SK-N-SH (cell line): Measurements from ENCODE around the gene PMEPA1. TPM values are rescaled to one million over a fixed set of nuclear protein-coding genes. Genes with fewer than 3 reads are reported as not detected.

Source experiments
- CTCF ChIA-PET: fragments of 300-600, 350-600 bp; formaldehyde crosslinking; extraction: SDS; loops from one replicate; lab custom pipeline; 2021; lab: Yijun Ruan, JAX
- POLR2A ChIA-PET: fragments of 350-600 bp; sonication (Branson Sonifier 250); formaldehyde crosslinking; extraction: SDS; loops from one replicate; lab custom pipeline; 2020; ENCODE audit warnings: antibody characterized with exemption, inconsistent platforms; lab: Yijun Ruan, JAX
- DNase-seq: peaks from one replicate; pipeline ENCODE4 v3.0.0; 2012
- H2AFZ ChIP-seq: fragments of 200-600 bp; sonication (generic); 2 replicates; pipeline ENCODE4 v1.8.1; 2016; ENCODE audit warnings: antibody characterized with exemption, mild to moderate bottlenecking, low read depth
- H3F3A ChIP-seq: fragments of 200-600 bp; sonication (generic); replicated peaks from 2 replicates; pipeline ENCODE3; 2016; ENCODE audit warnings: antibody characterized with exemption, mild to moderate bottlenecking; ENCODE audit not compliant: insufficient read depth
- H3K27ac ChIP-seq, 2 experiments: fragments of 200-500 bp in 1 of 2; fragments of 200-600 bp in 1 of 2; sonication (Bioruptor generic) in 1 of 2; sonication (generic), shearing (Covaris generic) in 1 of 2; 2 replicates each; pipeline versions ENCODE4 v1.5.1 to v1.6.1; 2014 to 2016; ENCODE audit warnings: low read depth in 2 of 2, inconsistent platforms in 1 of 2, low read length in 1 of 2, mild to moderate bottlenecking in 1 of 2, mixed read lengths in 1 of 2
- H3K27me3 ChIP-seq: fragments of 200-600 bp; sonication (generic), shearing (Covaris generic); 2 replicates; pipeline ENCODE4 v1.6.1; 2016; ENCODE audit warnings: mixed run types; ENCODE audit not compliant: insufficient read depth
- H3K36me3 ChIP-seq, 2 experiments: fragments of 200-500 bp in 1 of 2; fragments of 200-600 bp in 1 of 2; sonication (Bioruptor generic) in 1 of 2; sonication (generic) in 1 of 2; replicated peaks in 1 of 2; 2 replicates each; pipeline versions ENCODE3 to v1.5.1; 2014 to 2016; ENCODE audit warnings: low read length in 1 of 2, mild to moderate bottlenecking in 1 of 2; ENCODE audit not compliant: insufficient read depth in 2 of 2, control insufficient read depth in 1 of 2
- H3K4me1 ChIP-seq, 2 experiments: fragments of 200-500 bp in 1 of 2; fragments of 200-600 bp in 1 of 2; sonication (Bioruptor generic) in 1 of 2; sonication (generic), shearing (Covaris generic) in 1 of 2; 2 replicates each; pipeline versions ENCODE4 v1.5.1 to v1.6.1; 2014 to 2016; ENCODE audit warnings: low read depth in 1 of 2, low read length in 1 of 2, mixed run types in 1 of 2; ENCODE audit not compliant: insufficient read depth in 2 of 2, control insufficient read depth in 1 of 2
- H3K4me2 ChIP-seq: fragments of 200-600 bp; sonication (generic), shearing (Covaris generic); 2 replicates; pipeline ENCODE4 v1.6.1; 2017; ENCODE audit warnings: mixed run types
- H3K4me3 ChIP-seq, 2 experiments: fragments of 200-500 bp in 1 of 2; fragments of 200-600 bp in 1 of 2; sonication (Bioruptor generic) in 1 of 2; sonication (generic), shearing (Covaris generic) in 1 of 2; 2 replicates each; pipeline versions ENCODE4 v1.5.1 to v1.8.1; 2014 to 2016; ENCODE audit warnings: low read depth in 2 of 2, inconsistent platforms in 1 of 2, low read length in 1 of 2, mild to moderate bottlenecking in 1 of 2, mixed read lengths in 1 of 2, moderate library complexity in 1 of 2
- H3K79me2 ChIP-seq: fragments of 200-600 bp; sonication (generic); 2 replicates; pipeline ENCODE4 v1.8.1; 2017; ENCODE audit warnings: mild to moderate bottlenecking; ENCODE audit not compliant: insufficient read depth
- H3K9ac ChIP-seq: fragments of 200-600 bp; sonication (generic); 2 replicates; pipeline ENCODE4 v1.6.1; 2017; ENCODE audit warnings: mixed run types
- H3K9me2 ChIP-seq: fragments of 200-600 bp; sonication (generic); 2 replicates; pipeline ENCODE4 v1.6.1; 2017; ENCODE audit warnings: mixed run types
- H3K9me3 ChIP-seq: fragments of 200-600 bp; sonication (generic); 2 replicates; pipeline ENCODE4 v1.6.1; 2017; ENCODE audit warnings: mixed run types, mild to moderate bottlenecking, moderate library complexity
- H4K20me1 ChIP-seq: fragments of 200-600 bp; sonication (generic); 2 replicates; pipeline ENCODE4 v1.6.1; 2017; ENCODE audit warnings: mild to moderate bottlenecking, mixed run types; ENCODE audit not compliant: insufficient read depth
- ELF1 ChIP-seq: IDR thresholded peaks from 2 replicates; pipeline ENCODE4 v1.4.0; 2012
- FOSL2 ChIP-seq: IDR thresholded peaks from 2 replicates; pipeline ENCODE4 v1.4.0; 2012; ENCODE audit warnings: low read depth, mild to moderate bottlenecking, moderate library complexity, borderline replicate concordance
- FOXJ3 ChIP-seq: sonication (generic); formaldehyde crosslinking; IDR thresholded peaks from 2 replicates; pipeline ENCODE4 v1.5.1; 2020; ENCODE audit warnings: mild to moderate bottlenecking, missing genetic modification reagents
- JUND ChIP-seq: IDR thresholded peaks from 2 replicates; pipeline ENCODE4 v1.4.0; 2012
- MAX ChIP-seq: IDR thresholded peaks from 2 replicates; pipeline ENCODE4 v1.4.0; 2012; ENCODE audit warnings: low read depth
- MEF2A ChIP-seq: IDR thresholded peaks from 2 replicates; pipeline ENCODE4 v1.4.0; 2012; ENCODE audit warnings: low read depth, borderline replicate concordance
- SMC3 ChIP-seq: IDR thresholded peaks from 2 replicates; pipeline ENCODE4 v1.6.1; 2012; ENCODE audit warnings: low read depth, low read length, improper control_type of control experiment
- TCF12 ChIP-seq: IDR thresholded peaks from 2 replicates; pipeline ENCODE4 v1.4.0; 2012
- TEAD4 ChIP-seq: IDR thresholded peaks from 2 replicates; pipeline ENCODE4 v1.4.0; 2012; ENCODE audit warnings: mild to moderate bottlenecking, borderline replicate concordance; ENCODE audit not compliant: insufficient read depth
- USF2 ChIP-seq: fragments of 150-350 bp; IDR thresholded peaks from 2 replicates; pipeline ENCODE4 v1.6.1; 2017; ENCODE audit warnings: antibody characterized with exemption, low read length, low read depth, borderline replicate concordance
- YY1 ChIP-seq: IDR thresholded peaks from 2 replicates; pipeline ENCODE4 v1.4.0; 2012; ENCODE audit warnings: low read depth, mild to moderate bottlenecking
- WGBS: methylation state at CpG from one replicate; pipeline ENCODE4 v1.1.6; 2017; ENCODE audit warnings: low lambda C conversion rate; 5-methylcytosine and 5-hydroxymethylcytosine counted together
- polyA plus RNA-seq, 3 experiments: library from polyadenylated mRNA; depleted of rRNA; stranded (reverse); fragments of >200 nt; gene quantifications; 2 replicates each; pipeline ENCODE4 v1.2.3, GENCODE V29; 2012
- TF ChIP-seq, protein P1 (sequence below): fragments of 200-600 bp; sonication (generic); IDR thresholded peaks from 2 replicates; pipeline ENCODE4 v1.6.1; 2017; ENCODE audit warnings: antibody characterized with exemption, mild to moderate bottlenecking, moderate library complexity

PMEPA1 gene
- polyA plus RNA-seq, 1 of the 3 experiments (the other 2 are of a cell fraction): 7.1 TPM

- peaks cover 99% of the 10 kb centered on the region for H4K20me1 ChIP-seq
- H3K4me1 ChIP-seq: peaks cover 0 to 93% of the 10 kb centered on the region in 2 experiments; a peak in 2 of 4 replicates
- no peak overlapping the region for H3K4me3 ChIP-seq
- WGBS: 92% methylated on average over 12 of the region's 12 CpGs
- peaks cover 0 to 2% of the 10 kb centered on the region in 2 experiments for H3K36me3 ChIP-seq
- POLR2A ChIA-PET: interaction anchor here (0.5 to 0.8 kb wide), 2 partner anchors 8 to 544 kb away, joined by 3 read pairs; no protein-coding TSS in a partner anchor
- peaks cover 100% of the 10 kb centered on the region for H3K79me2 ChIP-seq
- no peaks in the 10 kb centered on the region for H3K27me3 ChIP-seq
- H3F3A ChIP-seq: no peaks in the 10 kb centered on the region
- DNase-seq: no peak
- no peak overlapping the region for H2AFZ ChIP-seq
- peak overlapping the region in 1 of 2 experiments; percentile 16; a peak in 1 of 4 replicates for H3K27ac ChIP-seq
- no peak overlapping the region for H3K4me2 ChIP-seq
- no peak for TF ChIP-seq FOXJ3 (CRISPR knock-in tag)
- TF ChIP-seq MEF2A: no peak
- TF ChIP-seq JUND: no peak
- no peak for TF ChIP-seq TEAD4
- TF ChIP-seq SMC3: no peak
- no peak for TF ChIP-seq FOSL2
- H3K9me3 ChIP-seq: no peaks in the 10 kb centered on the region
- no peak overlapping the region for H3K9ac ChIP-seq
- no peaks in the 10 kb centered on the region for H3K9me2 ChIP-seq
- CTCF ChIA-PET: no interaction called here
Observed at GRCh38 chr20:57675773-57676172, 34.0 kb downstream of the PMEPA1 start.

GRCh38 chr20:57672953-57673575 lies 36.8 kb downstream of the PMEPA1 start:
- H3K4me3 ChIP-seq: no peak overlapping the region
- no peak for DNase-seq
- peaks cover 94% of the 10 kb centered on the region for H3K79me2 ChIP-seq
- peaks cover 95% of the 10 kb centered on the region for H4K20me1 ChIP-seq
- no peaks in the 10 kb centered on the region for H3K9me2 ChIP-seq
- H3K9ac ChIP-seq: no peak overlapping the region
- H3K36me3 ChIP-seq: no peaks in the 10 kb centered on the region
- CTCF ChIA-PET: interaction anchor here (0.6 kb wide), 1 partner anchor 81 kb away, joined by 3 read pairs; no protein-coding TSS in a partner anchor
- H2AFZ ChIP-seq: no peak overlapping the region
- WGBS: 91% methylated on average over 13 of the region's 17 CpGs
- POLR2A ChIA-PET: no interaction called here
- TF ChIP-seq ELF1 (no peak), TEAD4 (no peak), FOXJ3 (CRISPR knock-in tag) (no peak), TCF12 (no peak), YY1 (no peak), MAX (no peak), USF2 (no peak)
- TF ChIP-seq, protein P1, sequence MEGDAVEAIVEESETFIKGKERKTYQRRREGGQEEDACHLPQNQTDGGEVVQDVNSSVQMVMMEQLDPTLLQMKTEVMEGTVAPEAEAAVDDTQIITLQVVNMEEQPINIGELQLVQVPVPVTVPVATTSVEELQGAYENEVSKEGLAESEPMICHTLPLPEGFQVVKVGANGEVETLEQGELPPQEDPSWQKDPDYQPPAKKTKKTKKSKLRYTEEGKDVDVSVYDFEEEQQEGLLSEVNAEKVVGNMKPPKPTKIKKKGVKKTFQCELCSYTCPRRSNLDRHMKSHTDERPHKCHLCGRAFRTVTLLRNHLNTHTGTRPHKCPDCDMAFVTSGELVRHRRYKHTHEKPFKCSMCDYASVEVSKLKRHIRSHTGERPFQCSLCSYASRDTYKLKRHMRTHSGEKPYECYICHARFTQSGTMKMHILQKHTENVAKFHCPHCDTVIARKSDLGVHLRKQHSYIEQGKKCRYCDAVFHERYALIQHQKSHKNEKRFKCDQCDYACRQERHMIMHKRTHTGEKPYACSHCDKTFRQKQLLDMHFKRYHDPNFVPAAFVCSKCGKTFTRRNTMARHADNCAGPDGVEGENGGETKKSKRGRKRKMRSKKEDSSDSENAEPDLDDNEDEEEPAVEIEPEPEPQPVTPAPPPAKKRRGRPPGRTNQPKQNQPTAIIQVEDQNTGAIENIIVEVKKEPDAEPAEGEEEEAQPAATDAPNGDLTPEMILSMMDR: no peak
- TF ChIP-seq, all 33 proteins: peak for 0
- H3K4me1 ChIP-seq: peaks cover 0 to 84% of the 10 kb centered on the region in 2 experiments; a peak in 2 of 4 replicates
- no peak overlapping the region for H3K4me2 ChIP-seq
- H3K27ac ChIP-seq: peak overlapping the region in 1 of 2 experiments; percentile 62; a peak in 1 of 4 replicates
- no peaks in the 10 kb centered on the region for H3K9me3 ChIP-seq
- H3K27me3 ChIP-seq: no peaks in the 10 kb centered on the region
- H3F3A ChIP-seq: no peaks in the 10 kb centered on the region
